ENCODE data around the gene GATAD2A. TPM values are rescaled to one million over a fixed set of nuclear protein-coding genes. Genes with fewer than 3 reads are reported as not detected.
A peak's percentile ranks its signal among the peaks of the same experiment; 100 is the strongest.

The GATAD2A gene
- total RNA-seq, 1 donor from 2014 or later = 150 TPM

DNA sequence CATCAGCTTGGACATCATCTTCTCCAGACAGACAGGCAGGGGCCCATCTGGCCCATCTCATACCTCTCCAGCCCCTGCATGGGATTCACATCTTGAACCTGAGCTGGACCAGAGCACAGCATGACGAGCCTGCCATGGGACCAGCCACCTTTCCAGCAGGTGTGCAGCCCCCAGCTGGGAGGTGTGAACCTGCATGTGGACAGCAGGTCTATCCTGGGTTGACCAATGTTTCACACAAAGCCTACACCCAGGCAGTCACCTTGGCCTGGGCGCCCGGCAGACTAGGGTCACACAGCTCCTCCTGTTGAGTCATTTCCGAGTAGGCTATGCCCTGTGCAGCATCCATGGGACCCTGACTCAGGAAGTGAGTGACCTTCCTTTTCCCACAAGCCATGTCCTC lies 43.4 kb upstream of the GATAD2A start:
- Mint-ChIP-seq H3K27ac (ENCODE audit: unreplicated experiment) (peak overlapping the region; percentile 95), H3K4me3 (no peak overlapping the region), H3K27me3 (ENCODE audit: low read depth) (no peaks in the 10 kb centered on the region), H3K36me3 (ENCODE audit: low read depth) (peaks cover 4% of the 10 kb centered on the region), H3K9me3 (no peaks in the 10 kb centered on the region), H3K4me1 (peaks cover 17% of the 10 kb centered on the region)
- TF ChIP-seq CTCF (conservative IDR thresholded peaks at IDR 0.05) = no peak
- no peak for DNase-seq (ENCODE audit: low read depth, low spot score)

DNA sequence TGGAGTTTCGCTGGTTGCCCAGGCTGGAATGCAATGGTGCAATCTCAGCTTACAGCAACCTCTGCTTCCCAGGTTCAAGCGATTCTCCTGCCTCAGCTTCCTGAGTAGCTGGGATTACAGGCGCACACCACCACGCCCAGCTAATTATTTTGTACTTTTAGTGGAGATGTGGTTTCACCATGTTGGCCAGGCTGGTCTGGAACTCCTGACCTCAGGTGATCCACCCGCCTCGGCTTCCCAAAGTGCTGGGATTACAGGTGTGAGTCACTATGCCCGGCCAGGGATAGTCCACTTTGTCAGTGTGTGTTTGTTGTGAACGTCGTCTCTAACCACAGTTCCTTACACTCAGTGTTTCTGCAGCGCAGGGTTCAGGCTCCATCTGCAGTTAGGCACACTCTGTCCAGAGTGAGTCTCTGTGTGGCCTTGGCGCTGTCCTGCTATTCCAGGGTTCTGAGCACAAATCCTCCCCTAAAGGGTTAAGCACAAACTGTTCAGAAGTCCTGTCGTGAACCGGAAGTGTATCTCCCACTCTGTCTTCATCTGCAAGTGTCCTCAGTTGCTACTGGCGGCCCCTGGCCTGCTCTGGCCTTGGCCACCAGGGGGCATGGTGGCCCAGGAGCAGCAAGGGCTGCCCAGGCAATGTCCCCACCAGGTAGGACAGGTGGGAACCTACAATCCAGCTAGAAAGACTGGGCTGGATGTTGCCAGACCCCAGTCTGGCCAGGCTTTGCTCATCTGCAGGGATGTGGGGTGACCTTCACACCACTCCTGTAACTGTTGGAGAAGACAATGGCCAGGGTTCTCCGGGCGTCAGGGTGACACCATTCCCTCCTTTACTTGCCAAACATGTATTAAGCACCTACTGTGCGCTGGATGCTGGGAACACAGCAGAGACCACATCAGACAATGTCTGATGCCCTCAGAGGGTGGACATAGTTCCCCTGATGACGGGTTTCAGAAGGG lies 38.8 kb upstream of the GATAD2A start:
- Mint-ChIP-seq H3K27ac (ENCODE audit: unreplicated experiment) (peak overlapping the region; percentile 27), H3K4me1 (peaks cover 12% of the 10 kb centered on the region), H3K9me3 (no peaks in the 10 kb centered on the region), H3K36me3 (ENCODE audit: low read depth) (no peaks in the 10 kb centered on the region), H3K27me3 (ENCODE audit: low read depth) (no peaks in the 10 kb centered on the region), H3K4me3 (no peak overlapping the region)
- peak; percentile 48 for DNase-seq (ENCODE audit: low read depth, low spot score)
- peak; percentile 95 for TF ChIP-seq CTCF (conservative IDR thresholded peaks at IDR 0.05)

GRCh38 chr19:19368087-19368486 lies 37.4 kb upstream of the GATAD2A start:
- H3K9me3 Mint-ChIP-seq = no peaks in the 10 kb centered on the region
- no peak for DNase-seq (ENCODE audit: low read depth, low spot score)
- H3K4me3 Mint-ChIP-seq = no peak overlapping the region
- H3K27ac Mint-ChIP-seq (ENCODE audit: unreplicated experiment) = no peak overlapping the region
- no peaks in the 10 kb centered on the region for H3K36me3 Mint-ChIP-seq (ENCODE audit: low read depth)
- no peak for TF ChIP-seq CTCF (conservative IDR thresholded peaks at IDR 0.05)
- peaks cover 16% of the 10 kb centered on the region for H3K4me1 Mint-ChIP-seq
- H3K27me3 Mint-ChIP-seq (ENCODE audit: low read depth) = no peaks in the 10 kb centered on the region

DNA sequence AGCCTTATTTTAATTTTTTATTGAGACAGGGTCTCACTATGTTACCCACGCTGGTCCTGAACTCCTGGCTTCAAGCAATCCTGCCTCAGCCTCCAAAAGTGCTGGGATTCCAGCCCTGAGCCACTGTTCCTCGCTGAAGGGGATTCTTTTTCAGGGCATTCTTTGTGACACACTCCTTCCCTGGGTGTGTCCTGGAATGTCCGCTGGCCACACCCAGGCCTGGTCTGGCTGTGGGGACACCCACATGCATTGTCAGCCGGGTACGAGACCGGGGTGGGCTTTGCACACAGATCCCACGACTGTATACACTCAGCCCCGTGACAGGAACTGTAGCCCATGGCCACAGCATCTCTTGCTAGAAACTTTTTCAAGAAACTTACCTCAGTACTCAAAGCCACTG lies 34.4 kb upstream of the GATAD2A start:
- Mint-ChIP-seq H3K4me3 (no peak overlapping the region), H3K36me3 (ENCODE audit: low read depth) (no peaks in the 10 kb centered on the region), H3K27me3 (ENCODE audit: low read depth) (no peaks in the 10 kb centered on the region), H3K9me3 (no peaks in the 10 kb centered on the region), H3K27ac (ENCODE audit: unreplicated experiment) (no peak overlapping the region), H3K4me1 (peaks cover 10% of the 10 kb centered on the region)
- TF ChIP-seq CTCF (conservative IDR thresholded peaks at IDR 0.05) = no peak
- DNase-seq (ENCODE audit: low read depth, low spot score) = no peak

DNA sequence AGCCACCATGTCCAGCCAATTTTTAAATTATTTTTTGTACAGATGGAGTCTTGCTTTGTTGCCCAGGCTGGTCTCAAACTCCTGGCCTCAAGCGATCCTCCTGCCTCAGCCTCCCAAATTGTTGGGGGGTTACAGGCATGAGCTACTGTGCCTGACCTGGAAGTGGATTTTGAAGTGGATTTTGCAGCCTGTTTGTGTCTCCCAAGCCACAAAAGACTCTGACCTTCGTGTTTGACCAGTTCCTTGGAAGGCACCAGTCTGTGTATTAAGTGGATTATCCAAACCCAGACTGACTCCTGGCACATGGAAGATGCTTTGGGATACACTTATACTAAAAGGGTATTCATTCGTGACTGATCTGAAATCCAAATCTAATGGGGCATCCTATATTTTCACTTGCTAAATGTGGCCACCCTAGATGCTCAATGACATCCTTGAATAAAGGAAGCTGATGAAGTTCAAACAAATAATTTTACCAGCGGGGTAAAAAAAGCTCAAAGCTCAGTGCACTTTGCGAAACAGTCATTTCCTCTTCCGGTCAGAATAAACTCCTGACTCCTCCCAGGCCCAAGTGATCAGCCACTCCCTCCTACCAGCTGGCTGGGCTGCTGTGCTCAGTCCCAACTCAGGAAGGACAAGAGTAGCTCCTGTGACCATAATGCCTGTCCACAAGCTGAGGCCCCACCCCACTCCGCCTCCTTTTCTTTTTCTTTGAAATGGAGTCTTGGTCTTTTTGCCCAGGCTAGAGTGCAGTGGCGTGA lies 32.6 kb upstream of the GATAD2A start:
- Mint-ChIP-seq H3K27ac (ENCODE audit: unreplicated experiment) (no peak overlapping the region), H3K9me3 (no peaks in the 10 kb centered on the region), H3K4me1 (peaks cover 5% of the 10 kb centered on the region), H3K27me3 (ENCODE audit: low read depth) (no peaks in the 10 kb centered on the region), H3K36me3 (ENCODE audit: low read depth) (no peaks in the 10 kb centered on the region), H3K4me3 (no peak overlapping the region)
- TF ChIP-seq CTCF (conservative IDR thresholded peaks at IDR 0.05) = no peak
- DNase-seq (ENCODE audit: low read depth, low spot score) = no peak

Data from neural crest cell (in vitro differentiated cells).